Spleen (tissue), 11 donors: ENCODE data around the gene NKX2-1. TPM values are rescaled to one million over a fixed set of nuclear protein-coding genes. Genes with fewer than 3 reads are reported as not detected.

ENCODE experiments used
- DNase-seq: peaks from one replicate; pipeline ENCODE4 v3.0.0-alpha.2; 2020
- H3K27ac ChIP-seq, 8 donors: fragments of 200-600 bp; sonication (generic) in 7 of 8; 1 replicate in 4 of 8; 2 replicates in 4 of 8; pipeline versions ENCODE4 v1.5.0 to v1.8.0; 2016 to 2021; ENCODE audit warnings: inconsistent platforms in 4 of 8, mild to moderate bottlenecking in 4 of 8, moderate library complexity in 1 of 8
- H3K27me3 ChIP-seq, 7 donors: fragments of 200-600 bp; sonication (generic) in 6 of 7; replicated peaks in 1 of 7; 1 replicate in 4 of 7; 2 replicates in 3 of 7; pipeline versions ENCODE4 v1.5.0 to v1.8.0; 2016 to 2021; ENCODE audit warnings: inconsistent platforms in 3 of 7, mild to moderate bottlenecking in 1 of 7
- H3K36me3 ChIP-seq, 6 donors: fragments of 200-600 bp; sonication (generic) in 5 of 6; 1 replicate in 4 of 6; 2 replicates in 2 of 6; pipeline versions ENCODE4 v1.5.0 to v1.8.0; 2016 to 2021; ENCODE audit warnings: inconsistent platforms in 2 of 6
- H3K4me1 ChIP-seq, 6 donors: fragments of 200-600 bp; sonication (generic) in 5 of 6; 1 replicate in 3 of 6; 2 replicates in 3 of 6; pipeline versions ENCODE4 v1.5.0 to v1.8.0; 2016 to 2021; ENCODE audit warnings: inconsistent platforms in 3 of 6
- H3K4me3 ChIP-seq, 8 donors: fragments of 200-600 bp; sonication (generic) in 7 of 8; 1 replicate in 4 of 8; 2 replicates in 4 of 8; pipeline versions ENCODE4 v1.5.0 to v1.8.0; 2016 to 2021; ENCODE audit warnings: inconsistent platforms in 4 of 8, mild to moderate bottlenecking in 4 of 8, moderate library complexity in 2 of 8
- H3K9me3 ChIP-seq, 8 donors: fragments of 200-600 bp; sonication (generic) in 7 of 8; 1 replicate in 4 of 8; 2 replicates in 4 of 8; pipeline versions ENCODE4 v1.5.0 to v1.8.0; 2016 to 2021; ENCODE audit warnings: inconsistent platforms in 4 of 8
- POLR2A ChIP-seq, 3 donors: fragments of 450-650 bp; IDR thresholded peaks; one replicate each; pipeline ENCODE4 v1.5.1; 2017; ENCODE audit warnings: antibody characterized with exemption in 3 of 3, mild to moderate bottlenecking in 1 of 3
- POLR2AphosphoS5 ChIP-seq, 3 donors: sonication (generic); formaldehyde crosslinking; IDR thresholded peaks; one replicate each; pipeline ENCODE4 v1.5.1; 2017; ENCODE audit warnings: antibody characterized with exemption in 3 of 3
- WGBS, 5 donors: extraction: QIAGEN DNeasy Blood & Tissue Kit in 3 of 5; methylation state at CpG; one replicate each; pipeline versions ENCODE4 v1.1.5 to v1.1.7; 2013 to 2018; 5-methylcytosine and 5-hydroxymethylcytosine counted together
- intact Hi-C: fragments of 100-400 bp; cut with DNase I; formaldehyde crosslinking; loops from one replicate; pipeline ENCODE4 v1.15.0; 2023; ENCODE audit warnings: low total_unique reads
- polyA plus RNA-seq, 3 donors: library from polyadenylated mRNA; stranded (reverse); fragments of 200-250 nt; gene quantifications; one replicate each; pipeline ENCODE4 v1.2.1, GENCODE V29; 2013
- total RNA-seq, 7 donors: library from RNA; depleted of rRNA in 3 of 7; stranded (reverse); fragments of >200 nt in 3 of 7; fragmentation: NEBNext Ultra II Directional in 4 of 7; extraction: Animal tissue kit (Norgen Biotek cat#: 25700) in 4 of 7; gene quantifications; one replicate each; pipeline versions ENCODE4 v1.1.0 to v1.2.1, GENCODE V29; 2016 to 2021
- TF ChIP-seq, protein P1 (sequence below), 11 experiments: fragments of 200-600 bp in 7 of 11; fragments of 450-650 bp in 4 of 11; sonication (generic) in 4 of 11; IDR thresholded peaks in 8 of 11; conservative IDR thresholded peaks in 3 of 11; 1 replicate in 7 of 11; 2 replicates in 4 of 11; pipeline versions ENCODE4 v1.4.0 to v1.8.0; 2016 to 2021; ENCODE audit warnings: antibody characterized with exemption in 11 of 11, inconsistent platforms in 4 of 11, mild to moderate bottlenecking in 1 of 11
- donor health status: healthy with polysubstance abuse.
- donor health status: DM: no; HTN: no; CAD: no; lungs with moderate emphysema.
- donor health status: DM: no; HTN: no; CAD: no.
- donor health status: Bipolar disorder and iron deficiency.
- donor health status: healthy.
- donor health status: DM: no; HTN: no; CAD: no.
- donor health status: DM: yes; HTN: yes; CAD: no.

The NKX2-1 gene
- total and polyA plus RNA-seq, 10 donors, result not detected

DNA sequence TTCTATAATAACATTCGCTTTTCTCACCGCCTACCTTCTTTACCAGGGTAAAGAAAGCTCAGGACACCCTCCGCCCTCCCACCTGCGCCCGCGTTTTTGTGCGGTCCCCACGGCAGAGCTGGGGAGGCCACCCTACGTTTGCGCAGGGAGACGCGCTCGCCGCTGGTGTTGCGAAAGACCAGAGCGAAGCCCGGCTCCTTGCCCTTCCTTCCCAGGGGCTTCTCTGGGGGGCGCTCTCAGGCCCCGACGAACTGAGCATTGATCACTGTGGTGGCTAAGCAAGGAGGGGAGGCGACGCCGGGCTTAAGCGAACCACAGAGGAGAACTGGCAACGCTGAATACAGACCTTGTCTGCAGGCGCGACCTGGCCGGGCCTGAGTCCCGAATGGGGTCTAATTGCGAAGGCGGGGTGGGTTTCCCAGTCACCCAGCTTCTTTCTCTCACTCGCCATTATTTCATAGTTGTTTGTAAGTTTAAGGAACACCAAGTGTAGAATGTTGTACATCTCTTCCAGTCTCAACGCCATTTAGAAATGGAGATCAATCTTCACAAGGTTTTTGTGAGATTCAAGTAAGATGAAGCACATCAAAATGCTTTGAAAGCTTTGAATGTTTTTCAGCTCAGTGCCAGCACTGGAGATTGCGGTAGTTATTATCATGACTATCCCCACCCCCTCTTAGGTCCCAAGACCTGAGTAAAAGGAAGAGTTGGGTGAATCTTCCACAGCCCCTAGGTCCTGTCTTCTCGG, 1.7 kb upstream of the NKX2-1 start:
- H3K27me3 ChIP-seq, result peaks cover 12 to 100% (median 98%) of the 10 kb centered on the region in 7 donors
- peaks cover 17 to 59% (median 35%) of the 10 kb centered on the region in 6 donors for H3K4me1 ChIP-seq
- DNase-seq, result no peak
- H3K9me3 ChIP-seq, result peaks cover 0 to 9% (median 0%) of the 10 kb centered on the region in 8 donors
- H3K36me3 ChIP-seq, result no peaks in the 10 kb centered on the region
- peak overlapping the region in 2 of 8 donors; percentile 23 to 28 for H3K4me3 ChIP-seq
- intact Hi-C loops, result no loop called here
- TF ChIP-seq POLR2A (IDR thresholded peaks at IDR 0.05), result no peak
- TF ChIP-seq POLR2AphosphoS5 (IDR thresholded peaks at IDR 0.05), result no peak
- TF ChIP-seq, protein P1, sequence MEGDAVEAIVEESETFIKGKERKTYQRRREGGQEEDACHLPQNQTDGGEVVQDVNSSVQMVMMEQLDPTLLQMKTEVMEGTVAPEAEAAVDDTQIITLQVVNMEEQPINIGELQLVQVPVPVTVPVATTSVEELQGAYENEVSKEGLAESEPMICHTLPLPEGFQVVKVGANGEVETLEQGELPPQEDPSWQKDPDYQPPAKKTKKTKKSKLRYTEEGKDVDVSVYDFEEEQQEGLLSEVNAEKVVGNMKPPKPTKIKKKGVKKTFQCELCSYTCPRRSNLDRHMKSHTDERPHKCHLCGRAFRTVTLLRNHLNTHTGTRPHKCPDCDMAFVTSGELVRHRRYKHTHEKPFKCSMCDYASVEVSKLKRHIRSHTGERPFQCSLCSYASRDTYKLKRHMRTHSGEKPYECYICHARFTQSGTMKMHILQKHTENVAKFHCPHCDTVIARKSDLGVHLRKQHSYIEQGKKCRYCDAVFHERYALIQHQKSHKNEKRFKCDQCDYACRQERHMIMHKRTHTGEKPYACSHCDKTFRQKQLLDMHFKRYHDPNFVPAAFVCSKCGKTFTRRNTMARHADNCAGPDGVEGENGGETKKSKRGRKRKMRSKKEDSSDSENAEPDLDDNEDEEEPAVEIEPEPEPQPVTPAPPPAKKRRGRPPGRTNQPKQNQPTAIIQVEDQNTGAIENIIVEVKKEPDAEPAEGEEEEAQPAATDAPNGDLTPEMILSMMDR (IDR thresholded peaks at IDR 0.05 in 8 of 11, conservative IDR thresholded peaks at IDR 0.05 in 3 of 11), result no peak
- 6 to 12% (median 8%) methylated on average over 32 to 35 of the region's 35 CpGs for WGBS, 5 donors
- no peak overlapping the region for H3K27ac ChIP-seq

GRCh38 chr14:36520601-36521525, 831 bp upstream of the NKX2-1 start:
- H3K4me1 ChIP-seq, result peaks cover 17 to 59% (median 35%) of the 10 kb centered on the region in 6 donors
- TF ChIP-seq, protein P1 (IDR thresholded peaks at IDR 0.05 in 8 of 11, conservative IDR thresholded peaks at IDR 0.05 in 3 of 11), result no peak
- no peak for TF ChIP-seq POLR2A (IDR thresholded peaks at IDR 0.05)
- no peak for TF ChIP-seq POLR2AphosphoS5 (IDR thresholded peaks at IDR 0.05)
- WGBS, 5 donors, result 2 to 6% (median 3%) methylated on average over 29 to 63 of the region's 63 CpGs
- peaks cover 12 to 100% (median 100%) of the 10 kb centered on the region in 7 donors for H3K27me3 ChIP-seq
- peak; percentile 76 for DNase-seq
- intact Hi-C loops, result no loop called here
- peak overlapping the region in 7 of 8 donors; percentile 1 to 57 (median 22) for H3K4me3 ChIP-seq
- no peak overlapping the region for H3K27ac ChIP-seq
- peaks cover 0 to 9% (median 0%) of the 10 kb centered on the region in 8 donors for H3K9me3 ChIP-seq
- H3K36me3 ChIP-seq, result no peaks in the 10 kb centered on the region

GRCh38 chr14:36518586-36519430, 1.2 kb downstream of the NKX2-1 start:
- H3K27ac ChIP-seq, result no peak overlapping the region
- no peak for DNase-seq
- H3K36me3 ChIP-seq, result no peaks in the 10 kb centered on the region
- intact Hi-C loops, result no loop called here
- TF ChIP-seq, protein P1 (IDR thresholded peaks at IDR 0.05 in 8 of 11, conservative IDR thresholded peaks at IDR 0.05 in 3 of 11), result no peak
- no peak for TF ChIP-seq POLR2AphosphoS5 (IDR thresholded peaks at IDR 0.05)
- no peak for TF ChIP-seq POLR2A (IDR thresholded peaks at IDR 0.05)
- H3K4me3 ChIP-seq, result peak overlapping the region in 6 of 8 donors; percentile 13 to 57 (median 20)
- peaks cover 0 to 5% (median 0%) of the 10 kb centered on the region in 8 donors for H3K9me3 ChIP-seq
- 2 to 13% (median 5%) methylated on average over 37 to 79 of the region's 79 CpGs for WGBS, 5 donors
- peaks cover 17 to 52% (median 35%) of the 10 kb centered on the region in 6 donors for H3K4me1 ChIP-seq
- peaks cover 12 to 100% (median 98%) of the 10 kb centered on the region in 7 donors for H3K27me3 ChIP-seq
